ENCODE data around the gene FCN1.

FCN1 gene

GRCh38 chr9:134919303-134919702, 1.6 kb upstream of the FCN1 start:
- TF ChIP-seq CTCF (conservative IDR thresholded peaks at IDR 0.05), result no peak
- H3K27ac ChIP-seq, result no peak overlapping the region

GRCh38 chr9:134918646-134919045, 934 bp upstream of the FCN1 start:
- TF ChIP-seq CTCF (conservative IDR thresholded peaks at IDR 0.05), result no peak
- H3K27ac ChIP-seq, result no peak overlapping the region

- H3K27ac ChIP-seq, result no peak overlapping the region
- TF ChIP-seq CTCF (conservative IDR thresholded peaks at IDR 0.05), result no peak
Measured at GRCh38 chr9:134916161-134916665, 1.5 kb downstream of the FCN1 start.

- no peak overlapping the region for H3K27ac ChIP-seq
- TF ChIP-seq CTCF (conservative IDR thresholded peaks at IDR 0.05), result no peak
Measured at GRCh38 chr9:134915046-134915985, 2.4 kb downstream of the FCN1 start.

GRCh38 chr9:134914501-134914834, 3.2 kb downstream of the FCN1 start:
- no peak overlapping the region for H3K27ac ChIP-seq
- TF ChIP-seq CTCF (conservative IDR thresholded peaks at IDR 0.05), result no peak

- H3K27ac ChIP-seq, result no peak overlapping the region
- no peak for TF ChIP-seq CTCF (conservative IDR thresholded peaks at IDR 0.05)
Measured at GRCh38 chr9:134913713-134914500, 3.8 kb downstream of the FCN1 start.

- no peak overlapping the region for H3K27ac ChIP-seq
- TF ChIP-seq CTCF (conservative IDR thresholded peaks at IDR 0.05), result no peak
Measured at GRCh38 chr9:134913041-134913712, 4.5 kb downstream of the FCN1 start.

Data from VCaP (cell line).